HG03064 (cell line): ENCODE results near the gene GPSM3.
"Not testable (repeated sequence)": the region's sequence is repeated elsewhere in the genome, so short reads cannot be mapped to it uniquely, and the experiment has no call there.

Experiments
- ATAC-seq: cut with Tn5 transposase; IDR thresholded peaks from one replicate; pipeline ENCODE4 v1.9.1; 2021; ENCODE audit warnings: low read depth; ENCODE audit not compliant: unreplicated experiment

Gene GPSM3

DNA sequence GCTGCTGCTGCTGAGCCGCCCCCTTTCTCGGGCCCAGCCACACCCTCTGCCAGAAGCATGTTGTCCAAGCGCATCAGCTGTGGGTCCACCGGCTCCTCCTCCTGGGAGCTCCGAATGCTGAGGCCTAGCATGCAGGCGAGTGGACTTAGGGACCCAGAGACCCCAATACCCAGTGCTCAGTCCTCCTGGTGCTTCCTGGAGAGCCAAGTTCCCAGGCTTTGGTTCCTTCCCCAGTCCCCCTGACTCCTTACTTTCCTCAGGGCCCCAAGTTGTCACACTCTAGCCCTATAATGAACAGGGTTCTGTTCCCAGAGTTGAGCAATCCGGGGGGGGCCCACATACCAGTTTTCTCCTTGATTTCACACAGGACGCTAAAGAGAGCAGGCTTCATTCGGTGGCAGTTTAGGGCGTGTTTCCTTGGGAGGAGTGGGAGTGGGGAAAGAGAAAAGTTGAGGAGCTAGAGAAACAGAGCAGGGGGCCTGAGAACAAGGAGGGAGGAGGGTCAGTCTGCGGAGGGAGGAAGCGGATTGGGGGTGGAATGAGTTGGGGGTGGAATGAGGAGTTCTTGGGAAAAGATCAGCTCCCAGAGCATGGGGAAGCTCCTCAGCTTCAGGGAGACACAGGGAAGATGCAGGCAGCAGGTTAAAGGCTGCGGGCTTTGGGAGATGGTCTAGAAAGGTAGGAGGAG is 3.9 kb downstream of the GPSM3 start:
- ATAC-seq, result no peak

DNA sequence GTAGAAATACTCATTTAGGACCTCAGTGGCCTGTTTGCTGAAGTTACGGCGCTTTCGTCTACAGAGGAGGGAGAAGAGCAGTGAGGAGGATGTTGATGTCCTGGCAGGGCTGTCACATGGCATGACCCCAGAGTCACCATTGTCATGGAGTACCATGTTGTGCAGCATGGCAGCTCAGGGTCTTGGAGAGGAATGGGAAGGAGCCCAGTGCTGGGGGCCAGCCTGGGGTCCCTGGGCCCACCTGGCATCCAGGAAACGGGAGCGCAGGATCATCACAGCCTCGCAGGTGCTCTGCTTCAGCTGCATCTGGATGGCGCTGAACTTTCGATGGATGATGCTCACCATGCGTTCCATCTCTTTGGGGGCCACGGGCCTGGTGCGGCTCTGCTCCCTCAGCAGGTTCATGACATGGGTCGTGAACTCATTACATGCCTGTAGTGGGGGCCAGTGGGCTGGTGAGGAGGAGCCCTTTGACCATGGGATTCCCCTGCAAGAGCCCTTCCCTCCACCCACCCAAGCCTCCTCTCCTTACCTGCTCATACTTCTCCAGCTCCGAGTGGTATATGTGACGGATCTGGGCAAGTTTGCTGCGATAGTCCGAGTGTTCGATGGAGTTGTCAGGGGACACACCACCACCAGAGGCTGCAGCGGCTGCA is 4.6 kb downstream of the GPSM3 start:
- not testable (repeated sequence) for ATAC-seq

DNA sequence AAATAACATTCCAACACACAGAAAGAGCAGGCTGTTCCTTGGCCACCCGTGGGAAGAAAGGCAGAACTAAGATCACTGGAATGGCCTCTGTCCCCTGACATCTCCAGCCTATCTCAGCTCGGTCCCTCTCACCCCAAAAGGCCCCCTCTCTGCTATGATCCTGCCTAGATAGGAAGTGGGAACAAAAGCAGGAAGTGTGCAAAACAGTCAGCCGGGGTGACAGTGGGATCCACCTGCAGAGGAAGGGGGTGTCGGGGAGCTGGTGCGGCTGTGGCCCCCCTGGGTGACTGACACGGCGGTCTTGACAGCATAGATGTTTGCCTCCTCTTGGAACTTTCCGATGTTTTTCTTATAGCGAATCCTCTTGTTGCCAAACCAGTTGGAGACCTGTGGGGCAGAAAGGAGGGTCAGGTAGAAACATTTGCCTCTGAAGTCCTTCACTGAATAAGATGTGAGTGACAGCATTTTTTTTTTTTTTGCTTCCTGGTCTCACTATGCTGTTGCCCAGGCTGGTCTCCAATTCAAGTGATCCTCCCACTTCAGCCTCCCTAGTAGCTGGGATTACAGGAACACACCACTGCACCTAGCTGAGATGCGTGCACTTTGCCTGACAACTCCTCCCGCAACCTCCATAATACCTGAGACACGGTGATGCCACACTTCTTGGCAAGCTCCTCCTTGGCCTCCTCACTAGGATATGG is 5.3 kb downstream of the GPSM3 start:
- ATAC-seq, result no peak

DNA sequence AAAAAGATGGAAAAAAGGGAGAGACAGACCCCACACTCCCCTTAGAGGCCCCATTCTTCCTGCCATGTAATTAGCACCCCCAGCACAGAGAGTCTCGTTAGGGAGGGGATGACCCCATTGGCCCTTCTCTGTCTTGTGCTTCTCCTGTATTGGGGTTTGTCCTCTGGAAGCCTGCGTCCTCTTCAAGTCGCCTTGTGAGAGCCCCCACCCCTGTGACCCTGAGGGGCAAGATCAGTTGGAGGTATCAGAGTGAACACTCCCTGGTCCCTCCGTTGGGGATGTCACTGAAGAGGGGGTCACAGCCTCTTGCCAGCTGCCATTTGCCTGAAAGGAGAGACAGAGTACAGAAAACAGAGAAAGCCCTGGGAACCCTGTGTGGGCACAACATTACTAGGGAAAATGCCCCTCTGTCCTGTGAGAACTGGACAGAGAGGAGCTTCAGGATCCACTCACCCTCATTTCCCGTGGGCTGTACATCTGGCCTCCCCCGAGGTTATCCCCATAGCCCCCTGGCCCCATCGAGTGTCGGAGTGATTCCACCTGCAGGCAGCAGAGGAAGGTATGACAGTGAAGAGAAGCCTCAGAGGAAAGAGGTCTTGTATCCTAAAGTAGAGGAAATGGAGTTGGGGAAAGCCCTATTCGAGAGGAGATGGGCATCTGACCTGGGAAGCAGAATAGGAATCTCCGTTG is 6.1 kb downstream of the GPSM3 start:
- ATAC-seq, result not testable (repeated sequence)

DNA sequence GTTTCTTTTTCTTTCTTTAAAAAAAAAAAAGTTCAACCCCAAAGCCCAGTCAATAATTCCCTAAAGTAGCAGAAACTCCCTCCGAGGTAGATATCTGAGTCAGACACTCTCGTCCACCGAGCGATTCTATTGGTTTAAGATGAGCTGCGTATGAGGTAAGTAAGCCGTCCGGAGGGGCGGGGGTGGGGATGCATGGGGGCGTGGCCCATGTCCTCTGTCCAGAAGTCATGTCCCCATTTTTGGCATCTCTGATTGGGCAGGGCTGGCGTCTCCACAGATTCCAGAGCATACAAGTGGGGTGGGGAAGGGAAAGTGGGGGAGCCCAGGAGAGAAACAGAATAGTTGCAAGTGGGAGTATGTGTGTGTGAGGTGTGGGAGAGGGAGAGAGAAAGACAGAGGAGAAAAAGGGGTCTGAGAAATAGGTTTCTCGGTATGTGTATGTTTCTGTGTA is 6.7 kb downstream of the GPSM3 start:
- ATAC-seq, result not testable (repeated sequence)

DNA sequence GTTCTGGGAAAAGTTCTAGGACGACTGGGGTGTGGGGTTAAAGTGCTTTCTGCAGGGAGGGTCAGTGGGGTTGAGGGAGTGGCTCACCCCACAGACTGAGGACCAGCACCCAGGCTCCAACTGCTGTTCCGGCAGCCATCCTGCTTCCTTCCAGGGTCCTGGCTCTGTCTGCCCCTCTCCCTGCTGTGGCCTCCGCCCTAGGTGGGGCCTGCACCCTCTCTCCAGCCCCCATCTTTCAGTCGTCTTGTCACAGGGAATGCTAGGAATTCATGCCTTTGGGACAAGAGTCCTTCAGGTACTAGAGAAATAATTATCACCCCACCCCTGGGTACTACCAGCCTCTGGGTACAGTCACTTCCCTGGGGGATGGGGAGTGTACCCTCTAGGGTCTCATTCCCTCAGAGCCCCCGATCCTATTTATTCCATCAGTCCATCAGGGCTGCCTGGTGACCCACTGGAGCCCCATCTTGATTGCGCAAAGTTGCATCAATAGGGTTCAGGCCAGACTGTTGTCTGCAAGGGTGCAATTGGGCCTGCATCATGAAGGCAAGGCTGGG is 8.3 kb downstream of the GPSM3 start, which contains the start of gene AGER:
TSS of gene AGER (minus strand) at position 170 of the 557 bp plus-strand sequence. CDS start at position 139, 31 bp downstream.
- ATAC-seq, result no peak

DNA sequence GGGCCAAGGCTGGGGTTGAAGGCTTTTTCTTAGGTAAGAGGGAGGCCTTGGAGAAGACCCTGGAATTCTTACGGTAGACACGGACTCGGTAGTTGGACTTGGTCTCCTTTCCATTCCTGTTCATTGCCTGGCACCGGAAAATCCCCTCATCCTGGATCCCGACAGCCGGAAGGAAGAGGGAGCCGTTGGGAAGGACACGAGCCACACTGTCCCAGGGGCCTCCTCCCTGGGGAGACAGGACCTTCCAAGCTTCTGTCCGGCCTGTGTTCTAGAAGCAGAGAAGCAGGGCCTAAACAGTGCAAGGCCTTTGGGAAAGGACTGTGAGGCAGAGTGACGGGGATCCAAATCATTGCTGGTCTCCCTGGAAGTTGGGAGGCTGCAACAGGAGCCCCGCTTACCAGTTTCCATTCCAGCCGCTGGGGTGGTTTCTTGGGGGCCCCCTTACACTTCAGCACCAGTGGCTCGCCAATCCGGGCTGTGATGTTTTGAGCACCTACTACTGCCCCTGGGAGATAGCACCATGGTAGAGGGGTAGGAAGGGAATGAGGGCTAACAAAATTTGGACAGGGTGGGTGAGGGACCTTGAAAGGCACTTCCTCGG is 8.9 kb downstream of the GPSM3 start:
- no peak for ATAC-seq

DNA sequence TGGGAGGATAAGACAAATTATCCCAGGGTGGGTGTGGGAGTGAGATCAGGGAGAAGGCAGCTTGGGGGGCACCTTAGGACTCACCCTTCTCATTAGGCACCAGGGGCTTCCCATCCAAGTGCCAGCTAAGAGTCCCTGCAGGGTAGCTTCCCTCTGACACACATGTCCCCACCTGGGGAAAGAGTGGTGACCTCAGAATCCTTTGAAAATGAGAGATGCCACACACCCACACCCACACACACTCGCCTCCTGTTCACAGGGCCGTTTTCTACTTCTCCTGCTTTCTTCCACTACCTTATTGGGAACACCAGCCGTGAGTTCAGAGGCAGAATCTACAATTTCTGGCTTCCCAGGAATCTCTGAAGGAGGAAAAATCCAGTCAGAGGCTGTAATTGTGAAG is 9.4 kb downstream of the GPSM3 start:
- no peak for ATAC-seq

DNA sequence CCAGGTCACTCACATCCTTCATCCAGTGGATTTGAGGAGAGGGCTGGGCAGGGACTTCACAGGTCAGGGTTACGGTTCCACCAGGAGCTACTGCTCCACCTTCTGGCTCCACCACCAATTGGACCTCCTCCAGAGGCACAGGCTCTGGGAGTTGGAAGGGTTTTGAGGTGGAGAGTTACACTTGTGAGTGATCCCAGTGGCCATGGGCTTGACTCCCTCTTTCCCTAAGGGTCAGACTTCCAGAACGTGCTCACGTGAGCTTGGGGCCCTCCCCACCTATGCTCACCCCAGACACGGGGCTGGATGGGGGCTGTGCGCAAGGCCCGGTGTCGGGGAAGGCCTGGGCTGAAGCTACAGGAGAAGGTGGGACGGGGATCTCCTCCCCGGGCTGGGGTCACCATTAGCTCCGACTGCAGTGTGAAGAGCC is 9.9 kb downstream of the GPSM3 start:
- no peak for ATAC-seq

DNA sequence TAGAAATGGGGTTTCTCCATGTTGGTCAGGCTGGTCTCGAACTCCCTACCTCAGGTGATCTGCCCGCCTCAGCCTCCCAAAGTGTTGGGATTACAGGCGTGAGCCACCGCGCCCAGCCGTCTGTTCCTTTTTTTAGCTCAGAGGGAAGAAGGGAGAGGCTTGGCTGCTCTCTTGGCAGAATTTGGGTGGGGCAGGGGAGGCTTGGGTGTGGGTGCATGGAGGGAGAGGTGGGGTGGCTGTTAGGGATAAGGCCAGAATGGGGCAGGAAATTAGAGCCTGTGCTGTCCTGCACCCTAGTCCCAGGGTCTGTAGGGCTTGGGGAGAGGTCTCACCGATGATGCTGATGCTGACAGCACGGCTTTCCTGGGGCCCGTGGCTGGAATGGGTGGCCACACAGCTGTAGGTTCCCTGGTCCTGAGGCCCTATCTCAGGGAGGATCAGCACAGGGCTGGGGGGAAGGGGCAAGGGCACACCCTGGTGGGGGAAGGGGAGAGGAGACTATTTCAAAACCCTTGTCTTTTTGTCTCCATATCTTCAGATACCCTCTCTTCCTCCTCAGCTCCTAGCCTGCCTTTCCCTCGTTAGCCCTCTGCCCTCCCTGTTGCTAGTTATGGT is 10.4 kb downstream of the GPSM3 start:
- ATAC-seq, result no peak

DNA sequence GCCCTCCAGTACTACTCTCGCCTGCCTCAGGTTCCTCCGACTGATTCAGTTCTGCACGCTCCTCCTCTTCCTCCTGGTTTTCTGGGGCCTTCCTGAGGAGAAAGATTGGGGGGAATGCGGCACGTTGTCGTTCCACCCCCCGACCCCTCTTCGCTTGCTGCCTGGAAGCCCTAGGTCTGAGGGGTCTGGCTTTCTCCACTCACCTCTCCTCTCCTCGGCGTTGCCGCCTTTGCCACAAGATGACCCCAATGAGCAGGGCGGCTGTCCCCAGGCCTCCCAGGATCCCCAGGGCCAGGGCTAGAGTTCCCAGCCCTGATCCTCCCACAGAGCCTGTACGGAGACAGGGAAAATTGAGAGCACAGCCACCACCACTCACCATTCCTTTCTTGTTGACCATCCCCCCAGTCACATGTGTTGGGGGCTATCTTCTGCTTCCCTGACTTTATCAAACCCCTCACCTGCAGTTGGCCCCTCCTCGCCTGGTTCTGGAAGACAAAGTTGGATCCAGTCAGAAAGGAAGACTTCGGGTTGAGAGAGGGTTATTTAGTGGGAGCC is 11.2 kb downstream of the GPSM3 start:
- no peak for ATAC-seq

DNA sequence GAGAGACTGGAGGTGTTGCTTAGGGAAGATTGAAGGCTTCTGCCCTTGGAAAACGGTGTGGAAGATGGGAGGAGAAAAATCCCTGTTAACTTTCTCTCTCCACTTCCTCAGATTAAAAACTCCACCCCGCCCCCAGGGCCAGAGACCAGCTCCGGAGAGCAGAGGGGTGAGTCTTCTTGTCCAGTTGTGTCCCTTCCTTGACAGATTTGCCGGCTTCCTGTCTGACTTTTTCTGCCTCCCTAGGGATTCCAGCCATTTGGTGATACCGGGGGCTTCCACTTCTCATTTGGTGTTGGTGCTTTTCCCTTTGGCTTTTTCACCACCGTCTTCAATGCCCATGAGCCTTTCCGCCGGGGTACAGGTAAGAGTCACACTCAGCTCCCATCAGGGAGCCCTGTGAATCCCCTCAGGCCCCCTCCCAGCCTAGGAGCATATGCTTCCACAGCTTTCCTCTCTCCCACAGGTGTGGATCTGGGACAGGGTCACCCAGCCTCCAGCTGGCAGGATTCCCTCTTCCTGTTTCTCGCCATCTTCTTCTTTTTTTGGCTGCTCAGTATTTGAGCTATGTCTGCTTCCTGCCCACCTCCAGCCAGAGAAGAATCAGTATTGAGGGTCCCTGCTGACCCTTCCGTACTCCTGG is 12.6 kb downstream of the GPSM3 start:
- ATAC-seq, result no peak

DNA sequence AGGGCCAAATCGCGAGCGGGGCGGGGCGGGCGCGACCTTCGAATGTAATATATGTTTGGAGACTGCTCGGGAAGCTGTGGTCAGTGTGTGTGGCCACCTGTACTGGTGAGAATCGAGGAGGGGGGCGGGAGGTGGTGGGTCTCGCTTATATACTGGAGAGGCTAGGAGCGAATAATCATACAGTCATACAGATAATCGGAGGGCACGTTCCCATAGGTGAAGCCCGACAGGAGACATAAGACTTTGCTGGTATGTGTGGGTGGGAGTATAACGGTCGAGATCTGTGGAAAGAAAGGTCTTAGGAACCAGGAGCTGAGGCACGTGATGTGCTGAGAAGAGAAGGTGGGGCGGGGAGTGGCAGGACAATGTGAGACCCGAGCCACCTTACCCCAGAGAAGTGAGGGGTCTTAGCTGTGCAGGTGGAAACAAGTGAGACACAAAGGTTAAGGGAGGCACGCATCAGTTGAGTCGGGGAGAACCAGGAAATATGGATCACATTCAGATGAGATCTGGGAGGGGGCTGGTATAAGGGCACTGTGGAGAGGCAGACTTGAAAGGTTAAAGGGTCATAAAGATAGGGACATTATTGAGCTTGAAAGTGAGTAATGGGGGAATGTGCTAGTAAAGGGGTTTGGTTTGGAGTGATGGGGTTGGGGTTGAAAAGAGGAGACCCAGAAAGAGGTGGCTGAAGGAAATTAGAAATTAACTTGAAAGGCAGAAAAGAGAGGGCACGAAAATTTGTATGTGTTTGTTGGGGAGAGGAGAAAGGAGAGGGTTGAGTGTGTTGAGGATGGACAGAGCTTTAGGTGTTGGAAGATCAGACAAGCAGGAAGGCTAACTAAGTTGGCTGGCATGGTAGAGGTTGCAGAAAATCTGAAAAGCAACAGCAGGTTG is 13.6 kb downstream of the GPSM3 start:
- no peak for ATAC-seq

DNA sequence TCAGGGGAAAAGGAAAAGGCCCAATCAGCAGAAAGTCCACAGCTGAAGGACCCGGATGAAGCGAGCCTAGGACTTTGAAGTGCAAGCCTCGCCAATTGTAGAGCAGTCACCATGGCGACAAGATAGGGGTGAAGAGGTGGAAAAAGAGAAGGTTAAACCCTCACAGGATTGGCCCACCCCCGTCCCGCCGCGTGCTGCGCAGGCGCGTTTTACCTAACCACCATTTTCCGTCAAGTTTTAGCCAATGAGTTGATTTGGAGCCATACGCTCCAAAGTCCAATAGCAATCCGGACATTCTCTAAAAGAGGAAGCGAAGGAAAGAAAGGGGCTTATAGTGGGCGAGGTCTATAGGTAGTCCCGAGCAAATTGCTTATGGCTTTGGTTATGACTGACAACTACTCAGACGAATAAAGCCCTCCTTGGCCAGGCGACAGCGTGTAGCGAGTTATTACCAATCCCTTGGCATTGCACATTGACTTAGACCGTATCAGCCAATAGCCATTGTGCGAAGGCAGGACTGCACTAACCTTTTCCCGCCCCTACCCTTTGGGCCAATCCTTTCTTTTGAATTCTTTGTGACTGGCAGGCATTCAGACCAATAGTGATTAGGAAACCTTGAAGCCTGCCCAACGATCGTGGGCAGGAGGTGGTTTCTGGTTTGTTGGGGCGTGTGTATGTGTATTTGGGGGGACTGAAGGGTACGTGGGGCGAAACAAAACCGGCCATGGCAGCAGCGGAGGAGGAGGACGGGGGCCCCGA is 14.5 kb downstream of the GPSM3 start, which contains the start of gene RNF5:
TSS of gene RNF5 (plus strand) at position 618 of the 759 bp plus-strand sequence. CDS start at position 725, 107 bp downstream.
- peak; percentile 86 for ATAC-seq

DNA sequence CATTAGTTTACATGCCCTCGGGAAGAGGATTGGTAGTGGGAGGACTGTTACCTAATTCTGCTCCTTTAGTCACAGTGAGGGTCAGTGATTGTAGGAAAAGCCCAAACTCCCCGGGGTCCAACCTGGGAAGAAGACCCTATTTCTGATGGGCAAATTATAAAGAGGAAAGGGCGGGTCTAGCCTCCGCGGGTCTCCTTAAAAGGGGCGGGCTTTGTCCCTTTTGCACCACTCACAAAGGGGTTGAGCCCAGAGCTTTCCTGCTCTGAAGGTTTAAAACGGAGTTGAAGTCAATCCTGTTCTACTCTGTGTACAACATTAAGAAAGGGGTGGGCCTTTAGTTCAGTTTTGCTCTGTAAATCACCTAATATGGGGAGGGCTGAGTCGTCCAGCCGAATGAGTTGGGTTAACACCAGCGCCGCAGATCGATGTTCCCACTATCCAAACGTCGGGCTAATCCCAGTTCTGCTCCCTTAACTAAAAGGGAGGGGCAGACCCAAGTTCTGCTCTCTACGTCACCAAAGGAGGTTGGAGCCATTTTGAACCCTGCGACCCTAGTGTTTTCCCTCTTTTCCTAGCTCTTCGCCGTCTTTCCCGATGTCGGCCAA is 15.2 kb downstream of the GPSM3 start:
- no peak for ATAC-seq

DNA sequence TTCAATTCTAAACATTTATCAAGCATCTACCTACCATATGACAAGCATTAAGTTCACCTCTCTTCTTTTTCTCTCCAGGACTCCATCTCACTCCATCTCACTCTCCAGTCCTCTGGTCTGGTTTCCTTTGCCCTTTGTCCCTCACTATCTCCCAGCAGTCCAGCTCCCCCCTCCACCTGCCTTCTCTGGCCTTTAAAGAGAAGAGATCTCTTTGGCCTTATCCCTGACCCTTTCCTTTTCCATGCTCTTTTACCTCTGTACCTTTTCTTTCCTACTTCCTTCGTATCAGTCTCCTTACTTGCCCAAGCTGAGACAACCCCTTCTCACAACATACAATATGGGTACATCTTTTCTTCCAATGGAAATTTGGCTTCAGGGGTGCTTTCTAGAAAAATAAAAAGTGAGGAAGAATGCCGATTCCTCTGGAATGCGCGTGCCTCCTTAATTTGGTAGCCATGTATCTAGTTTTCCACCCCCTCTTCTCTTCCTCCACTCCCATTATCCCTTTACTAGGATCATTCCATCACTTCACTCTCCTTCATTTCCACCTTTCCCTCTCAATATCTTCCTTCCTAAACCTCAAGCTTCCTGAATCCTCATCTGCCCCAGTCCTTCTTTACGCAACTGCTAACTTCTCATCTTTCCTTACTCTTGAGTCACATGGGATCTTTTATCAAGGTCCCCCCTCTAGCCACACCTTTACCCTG is 15.8 kb downstream of the GPSM3 start:
- ATAC-seq, result no peak
